HG03025 (cell line): Measurements from ENCODE around the gene MGLL.

Experiments used
- ATAC-seq: cut with Tn5 transposase; IDR thresholded peaks from one replicate; pipeline ENCODE4 v1.9.1; 2021; ENCODE audit warnings: mild to moderate bottlenecking, moderate library complexity; ENCODE audit not compliant: unreplicated experiment, low FRiP score

The MGLL gene

DNA sequence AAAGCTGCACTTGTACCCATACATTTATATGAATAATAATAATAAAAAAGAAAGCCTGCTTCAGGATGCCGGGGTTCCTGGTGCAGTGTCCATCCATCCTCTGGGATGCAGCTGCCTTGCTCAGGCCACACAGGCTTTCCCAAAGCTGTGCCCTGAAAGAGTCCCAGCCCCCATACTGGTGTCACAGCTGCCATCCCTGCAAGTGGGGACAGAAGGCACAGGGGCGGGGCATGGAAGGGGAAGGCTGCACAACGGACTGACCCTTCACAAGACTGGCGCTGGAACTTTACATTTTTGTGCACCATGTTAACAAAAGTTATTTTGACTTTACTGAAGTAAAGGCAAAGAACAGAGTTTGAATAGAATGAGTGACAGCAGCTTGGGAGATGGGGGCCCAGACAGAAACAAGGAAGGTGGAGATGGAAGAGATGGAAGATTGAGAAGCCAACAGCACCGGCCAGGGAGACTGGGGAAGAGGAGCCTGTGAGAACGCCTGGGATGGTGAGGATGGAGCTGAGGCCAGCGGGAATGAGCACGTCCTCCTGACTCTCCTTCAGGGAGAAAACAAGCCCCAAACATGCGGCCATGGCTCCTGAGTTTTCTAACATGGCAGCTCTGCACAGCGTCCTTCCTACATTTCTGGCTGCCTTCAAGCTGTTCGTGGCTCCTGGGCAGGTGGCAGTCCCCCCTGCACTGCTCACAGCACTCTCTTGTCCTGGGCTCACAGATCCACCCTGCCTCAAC lies 76.5 kb downstream of the MGLL start:
- no peak for ATAC-seq

DNA sequence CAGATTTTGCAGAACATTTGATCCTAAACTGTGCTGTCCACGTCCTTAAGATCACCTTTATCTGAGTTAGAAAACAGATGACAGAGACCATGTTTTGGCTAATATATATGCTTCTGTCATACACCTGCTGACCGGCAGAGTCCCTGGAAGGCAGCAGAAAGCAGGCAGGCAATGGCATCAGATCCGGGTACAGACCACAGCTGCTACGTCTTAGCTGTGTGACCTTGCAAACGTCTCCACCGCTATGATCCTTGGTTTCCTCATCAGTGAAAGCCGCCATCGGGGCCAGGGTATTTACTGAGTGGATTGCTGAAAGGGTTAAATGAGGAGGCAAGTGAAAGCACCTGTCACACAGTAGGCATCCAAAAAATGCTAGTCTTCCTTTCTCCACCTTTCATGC lies 77.4 kb downstream of the MGLL start:
- ATAC-seq = no peak

DNA sequence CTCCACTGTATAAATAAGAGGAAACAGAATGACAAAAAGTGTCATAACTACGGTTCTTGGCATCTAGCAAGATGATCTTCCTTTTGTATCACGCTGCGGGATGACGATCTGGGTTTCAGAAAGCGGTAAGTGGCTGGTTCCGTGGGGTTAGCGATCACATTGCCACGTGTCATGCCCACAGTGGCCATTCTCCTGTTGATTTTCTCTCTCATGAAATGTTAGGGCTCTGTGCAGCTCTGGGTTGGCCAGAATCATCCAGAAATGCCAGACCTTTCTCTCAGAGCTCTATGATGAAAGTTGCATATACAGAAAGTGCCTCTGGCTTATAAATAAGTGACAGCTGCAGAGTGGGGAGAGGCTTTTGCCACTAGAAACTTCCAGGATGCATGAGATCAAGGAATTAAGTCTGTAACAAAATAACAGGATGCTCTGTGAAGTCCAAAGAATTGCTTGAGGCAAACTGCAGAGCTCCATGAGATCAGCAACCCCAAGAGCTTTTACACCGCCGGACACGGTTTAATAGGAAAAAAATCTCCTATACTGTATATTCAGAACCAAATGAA lies 78.0 kb downstream of the MGLL start:
- ATAC-seq = no peak

DNA sequence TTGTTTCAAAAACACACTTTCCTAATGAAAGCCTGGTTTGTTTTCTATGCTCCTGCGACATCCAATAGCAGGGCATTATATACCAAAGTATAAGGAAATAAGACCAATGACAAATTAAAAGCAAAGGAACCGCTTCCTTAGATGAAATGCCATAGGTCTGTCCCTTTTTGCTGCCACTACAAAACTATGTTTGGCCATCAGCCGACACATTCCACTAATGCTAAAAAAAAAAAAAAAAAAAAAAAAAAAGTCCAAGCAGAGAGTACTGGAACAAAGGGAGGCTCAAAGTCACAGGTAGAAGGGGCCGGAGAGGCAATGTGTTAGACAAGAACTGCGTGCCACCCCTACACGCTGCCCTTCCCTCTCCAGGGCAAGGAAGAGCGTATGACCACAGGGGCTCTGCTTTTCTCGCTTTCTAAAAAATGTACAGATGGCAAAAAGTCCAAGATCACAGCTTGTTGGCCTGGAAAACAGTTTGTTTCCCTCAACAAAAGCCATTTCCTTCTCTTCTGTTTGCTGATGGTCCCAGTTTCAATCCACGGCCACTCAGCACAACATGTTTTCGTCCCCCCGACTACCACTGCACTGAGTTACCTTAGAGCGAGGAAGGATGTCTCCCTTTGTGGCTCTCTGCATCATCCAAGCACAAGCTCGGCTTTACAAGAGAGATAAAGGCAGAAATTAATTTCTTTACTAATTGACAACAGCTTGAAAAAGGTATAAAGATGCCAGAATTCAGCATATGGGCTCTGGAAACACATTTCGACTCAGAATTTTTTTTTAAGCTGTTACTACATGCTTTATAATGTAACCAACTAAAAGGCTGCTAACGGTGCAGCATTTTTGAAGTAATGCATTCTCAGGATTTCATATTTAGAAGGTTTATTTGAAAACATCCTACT lies 78.7 kb downstream of the MGLL start:
- ATAC-seq = no peak

DNA sequence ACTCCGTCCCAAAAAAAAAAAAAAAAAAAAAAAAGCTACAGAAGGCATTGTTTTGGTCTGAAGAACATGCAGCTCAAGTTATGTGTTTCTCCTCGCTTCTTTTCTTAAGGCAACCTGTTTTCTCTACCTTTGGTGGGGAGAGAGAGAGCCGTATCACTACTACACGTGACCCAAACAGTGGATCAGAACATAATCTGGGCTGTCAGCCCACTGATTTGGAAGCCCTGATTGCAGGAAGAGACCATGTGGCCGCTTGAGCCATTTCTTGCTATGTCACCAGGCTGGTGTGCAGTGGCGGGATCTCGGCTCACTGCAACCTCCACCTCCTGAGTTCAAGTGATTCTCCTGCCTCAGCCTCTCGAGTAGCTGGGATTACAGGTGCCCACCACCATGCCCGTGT lies 79.7 kb downstream of the MGLL start:
- no peak for ATAC-seq

DNA sequence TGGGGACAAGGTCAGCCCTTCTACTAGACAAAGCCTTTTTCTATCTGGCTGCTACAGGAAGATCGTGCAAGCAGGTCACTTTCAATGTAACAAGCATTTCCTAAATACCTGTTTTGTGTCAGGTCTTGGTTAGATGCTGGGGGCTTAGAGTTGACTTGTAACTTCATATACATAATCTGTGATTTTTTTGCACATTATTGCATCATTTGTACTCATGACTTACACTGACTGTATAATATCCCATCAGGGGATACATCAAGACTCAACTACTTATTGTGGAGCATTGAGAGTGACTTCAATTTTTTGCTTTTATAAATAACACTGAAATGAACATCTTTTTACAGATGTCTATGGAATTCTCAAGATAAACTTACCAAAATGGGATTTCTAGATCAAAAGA lies 80.6 kb downstream of the MGLL start:
- no peak for ATAC-seq

DNA sequence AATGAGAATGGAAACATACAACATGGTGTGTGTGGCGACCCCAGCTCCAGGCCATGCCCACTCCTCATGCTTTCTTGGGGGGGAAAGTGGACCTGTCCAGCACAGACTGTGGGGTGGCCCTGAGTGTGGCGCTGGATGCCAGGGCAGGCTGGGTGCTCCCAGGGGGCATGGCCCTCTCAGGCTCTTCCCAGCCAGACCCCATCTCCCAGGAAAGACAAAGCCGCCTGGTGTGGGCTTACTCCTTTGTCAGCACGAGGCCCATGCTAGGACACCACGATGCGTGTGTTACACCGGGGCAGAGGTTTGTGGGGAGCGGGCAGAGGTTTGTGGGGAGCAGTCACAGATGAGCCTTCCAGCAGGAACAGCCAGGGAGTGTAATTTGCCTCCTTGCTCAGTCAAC lies 81.1 kb downstream of the MGLL start:
- no peak for ATAC-seq

DNA sequence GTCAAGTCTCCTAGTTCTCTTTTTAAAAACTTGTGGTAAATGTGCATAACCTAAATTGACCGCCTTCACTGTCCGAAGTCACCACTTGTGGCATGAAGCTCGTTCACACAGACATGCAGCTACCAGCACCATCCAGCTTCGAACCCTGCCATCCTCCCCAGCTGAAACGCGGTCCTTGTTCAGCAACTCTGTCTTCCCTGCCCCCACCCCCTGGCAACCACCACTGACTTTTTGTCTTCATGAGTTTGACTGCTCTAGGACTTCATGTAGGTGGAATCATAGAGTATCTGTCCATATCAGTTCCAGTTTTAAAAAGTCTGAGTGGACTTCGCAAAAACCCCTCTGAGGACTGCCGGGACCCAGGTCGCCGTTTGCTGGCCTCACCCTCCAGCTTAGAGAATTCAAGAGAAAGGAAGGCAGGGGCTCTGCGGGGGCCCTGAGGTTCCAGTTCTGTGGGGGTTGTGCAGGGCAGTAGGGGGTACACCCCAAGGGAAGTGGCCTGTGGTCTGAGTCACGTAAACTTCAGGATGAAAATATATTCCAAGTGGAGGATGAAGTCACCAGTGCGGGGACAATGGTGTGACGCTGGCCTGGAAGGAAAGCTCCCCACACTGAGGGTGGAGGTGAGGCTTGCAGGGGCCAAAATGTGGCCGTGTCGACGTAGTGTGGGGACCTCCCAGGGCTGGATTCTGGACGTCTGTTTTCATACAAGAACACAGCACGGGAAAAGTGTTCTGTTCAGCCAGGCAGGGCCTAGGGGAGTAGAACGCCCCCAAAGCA lies 82.0 kb downstream of the MGLL start:
- no peak for ATAC-seq

DNA sequence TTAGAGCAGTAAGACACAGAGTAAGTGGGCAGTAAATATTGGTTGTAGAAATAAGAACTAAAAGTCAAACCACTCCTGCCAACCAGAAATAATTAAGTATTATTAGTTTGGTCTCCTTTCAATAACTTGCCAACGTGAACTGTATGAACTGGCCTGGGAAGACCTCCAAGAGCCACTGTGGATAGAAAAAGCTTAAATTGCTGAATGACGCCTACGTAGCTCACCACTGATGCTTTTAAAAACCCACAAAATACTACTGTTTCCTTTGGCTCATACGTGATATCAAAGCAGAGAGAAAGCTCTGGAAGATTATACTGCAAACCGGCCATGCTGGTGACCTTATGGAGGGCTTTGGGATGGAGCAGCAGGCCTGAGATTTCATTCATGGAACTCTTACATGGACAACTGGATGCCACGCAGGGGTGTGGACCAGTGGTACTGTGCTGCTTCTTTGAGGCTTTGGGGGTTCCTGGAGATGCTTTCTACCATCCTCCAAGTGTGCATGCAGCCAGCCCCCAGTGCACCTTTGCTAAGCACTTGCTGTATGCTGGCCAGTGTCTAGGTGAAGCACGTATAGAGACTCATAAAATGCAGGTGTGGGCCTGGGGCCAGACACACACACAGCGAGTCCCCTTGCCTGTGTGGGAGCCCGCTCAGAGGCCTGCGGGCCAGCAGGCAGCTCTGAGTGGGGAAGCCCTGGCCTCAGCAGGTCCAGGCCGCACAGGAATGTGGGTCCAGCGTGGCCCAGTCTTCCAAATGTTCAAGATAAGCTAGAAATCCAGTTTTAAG lies 82.8 kb downstream of the MGLL start:
- ATAC-seq = no peak

DNA sequence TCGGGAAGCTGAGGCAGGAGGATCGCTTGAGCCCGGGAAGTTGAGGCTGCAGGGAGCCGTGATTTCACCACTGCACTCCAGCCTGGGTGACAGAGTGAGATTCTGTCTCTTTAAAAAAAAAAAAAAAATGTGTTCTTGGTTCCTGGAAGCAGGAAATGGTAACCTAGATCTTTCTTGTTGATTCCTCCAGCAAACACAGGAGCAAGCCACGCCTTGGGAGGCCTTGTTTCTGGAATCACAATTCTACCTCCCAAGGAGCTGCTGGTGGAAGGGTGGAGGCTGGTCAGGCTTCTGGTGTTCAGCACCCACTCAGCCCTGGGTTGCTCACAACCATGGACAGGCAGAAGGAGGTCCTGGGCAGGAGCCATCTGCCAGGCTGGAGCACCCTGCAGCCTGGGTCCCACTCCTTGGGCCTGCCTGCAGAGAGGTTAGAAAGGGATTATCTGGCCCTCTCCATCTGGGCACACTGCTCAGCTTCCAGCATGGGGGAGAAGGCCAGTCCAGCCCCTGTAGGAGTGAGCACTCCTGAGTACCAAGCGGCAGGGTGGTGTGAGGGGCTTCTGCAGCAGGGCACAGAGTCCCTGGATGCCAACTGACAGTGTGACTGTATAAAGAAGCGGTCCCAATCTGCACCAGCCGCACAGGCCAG lies 84.0 kb downstream of the MGLL start:
- no peak for ATAC-seq

DNA sequence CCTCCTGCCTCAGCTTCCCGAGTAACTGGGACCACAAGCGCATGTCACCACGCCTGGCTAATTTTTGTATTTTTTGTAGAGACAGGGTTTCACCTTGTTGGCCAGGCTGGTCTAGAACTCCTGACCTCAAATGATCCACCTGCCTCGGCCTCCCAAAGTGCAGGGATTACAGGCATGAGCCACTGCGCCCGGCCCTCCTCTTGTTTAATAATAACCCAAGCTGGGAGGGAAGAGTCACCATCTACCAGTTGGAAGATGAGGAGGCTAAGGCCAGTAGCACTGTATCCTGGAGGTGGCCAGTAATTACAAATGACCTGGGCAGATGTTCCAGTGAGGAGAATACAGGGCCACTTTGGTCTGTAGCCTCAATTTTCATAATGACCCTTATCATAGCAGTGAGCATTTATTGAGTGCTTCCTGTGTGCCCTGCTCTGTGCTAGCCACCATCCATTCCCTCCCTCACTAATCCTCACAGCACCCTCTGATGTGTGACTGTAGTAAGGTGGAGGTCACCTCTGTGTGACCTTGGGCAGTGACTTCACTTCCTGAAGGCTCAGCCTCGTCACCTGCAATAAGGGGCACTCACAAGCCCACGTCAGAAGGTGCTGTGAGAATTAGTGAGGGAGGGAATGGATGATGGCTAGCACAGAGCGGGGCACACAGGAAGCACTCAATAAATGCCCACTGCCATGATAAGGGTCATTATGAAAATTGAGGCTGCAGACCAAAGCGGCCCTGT lies 85.3 kb downstream of the MGLL start:
- no peak for ATAC-seq

DNA sequence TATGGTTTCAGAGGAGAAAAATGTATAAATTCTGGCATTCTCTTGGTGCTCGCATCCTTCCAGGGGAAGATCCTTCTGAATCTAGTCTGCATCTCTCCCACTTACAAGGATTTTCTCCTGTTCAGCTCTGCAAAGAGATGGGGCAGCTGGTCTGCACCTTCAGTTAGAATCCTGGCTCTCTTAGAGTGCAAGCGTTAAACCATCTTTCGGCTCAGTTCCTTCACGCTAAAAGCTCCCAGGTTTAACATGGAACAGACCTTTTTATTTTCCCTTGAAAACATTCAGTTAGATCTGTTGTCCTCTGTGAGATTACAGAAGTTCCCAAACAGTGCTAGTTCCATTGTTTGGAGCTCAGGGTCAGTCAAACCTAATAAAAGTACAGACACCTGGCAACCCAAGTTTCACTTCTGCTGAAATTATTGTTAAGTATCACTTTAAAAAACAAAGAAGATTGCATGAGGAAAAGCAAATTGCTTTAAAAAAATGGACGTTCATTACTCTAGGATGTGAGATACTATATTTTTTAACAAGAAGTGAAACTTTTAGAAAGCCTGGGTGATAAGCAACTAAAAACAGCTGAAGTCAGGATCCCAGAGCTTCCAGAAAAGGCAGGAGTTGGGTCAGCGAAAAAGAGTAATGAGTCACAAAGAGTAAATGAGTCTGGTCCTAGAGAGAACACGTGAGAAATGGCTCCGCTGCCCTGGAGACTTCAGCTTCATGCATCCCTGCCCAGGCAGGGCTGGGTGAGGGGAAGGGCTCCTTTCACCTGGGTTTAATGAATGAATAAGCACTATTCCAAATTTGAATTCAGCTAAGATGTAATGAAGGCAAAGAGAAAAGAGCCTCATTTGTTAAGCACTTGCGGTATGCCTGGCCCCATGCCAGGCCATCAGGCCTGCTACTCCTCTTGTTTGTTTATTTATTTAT lies 86.3 kb downstream of the MGLL start:
- peak; percentile 46 for ATAC-seq

DNA sequence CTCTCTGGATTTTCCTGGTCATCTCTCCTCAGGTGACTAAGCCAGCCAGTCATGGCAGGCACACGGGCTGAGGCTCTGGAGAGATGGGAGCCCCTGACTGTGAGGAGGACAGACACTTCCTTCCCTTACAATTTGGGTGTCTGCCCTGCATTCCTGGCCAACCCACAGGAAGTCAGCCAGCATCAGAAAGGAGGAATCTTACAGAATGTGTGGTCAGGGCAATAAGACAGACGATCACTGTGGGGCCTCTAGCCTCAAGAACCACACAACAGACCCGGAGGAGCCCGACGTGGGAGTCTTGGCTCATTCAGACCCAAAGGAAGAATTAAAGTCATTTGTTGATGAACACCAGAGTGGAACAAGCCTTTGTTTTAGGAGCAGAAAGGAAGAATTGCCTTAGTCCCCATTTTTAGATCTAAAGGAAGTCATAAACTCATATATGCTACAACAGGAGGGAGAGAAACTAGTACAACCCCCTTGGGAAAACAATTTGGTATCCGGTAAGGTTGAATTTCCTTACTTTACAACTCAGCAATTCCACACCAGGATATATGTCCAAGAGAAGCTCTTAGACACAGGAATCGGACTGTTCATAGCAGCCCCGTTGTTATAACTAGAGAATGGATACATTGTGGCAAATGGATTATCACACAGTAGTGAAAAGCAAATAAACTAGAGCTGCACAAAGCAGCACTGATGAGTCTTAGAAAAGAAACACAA lies 87.4 kb downstream of the MGLL start:
- no peak for ATAC-seq

DNA sequence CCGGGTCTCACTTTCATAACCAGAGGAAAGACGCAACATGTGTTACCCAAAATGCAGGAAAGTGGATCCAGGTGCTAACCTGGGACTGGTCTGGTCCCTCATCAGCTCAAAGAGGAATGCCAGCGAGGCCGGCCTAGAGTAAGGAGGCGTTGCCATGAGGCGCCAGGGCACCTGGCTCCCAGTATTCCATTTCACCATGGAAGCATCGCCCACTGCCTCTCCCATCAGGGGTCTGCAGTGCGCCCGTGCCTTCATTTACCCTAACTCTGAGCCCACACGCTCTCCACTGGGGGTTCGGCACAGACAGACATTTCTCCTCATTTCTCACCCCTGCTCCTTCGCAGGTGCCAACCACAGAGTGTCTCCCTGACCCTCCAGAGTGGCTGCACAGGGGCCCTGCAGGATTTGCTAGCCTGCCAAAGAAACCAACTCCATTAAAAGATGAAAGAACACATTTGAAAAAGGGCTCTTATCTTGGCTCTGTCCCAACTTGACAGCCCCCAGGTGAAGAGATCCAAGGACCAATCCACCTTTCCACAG lies 88.1 kb downstream of the MGLL start:
- ATAC-seq = no peak

DNA sequence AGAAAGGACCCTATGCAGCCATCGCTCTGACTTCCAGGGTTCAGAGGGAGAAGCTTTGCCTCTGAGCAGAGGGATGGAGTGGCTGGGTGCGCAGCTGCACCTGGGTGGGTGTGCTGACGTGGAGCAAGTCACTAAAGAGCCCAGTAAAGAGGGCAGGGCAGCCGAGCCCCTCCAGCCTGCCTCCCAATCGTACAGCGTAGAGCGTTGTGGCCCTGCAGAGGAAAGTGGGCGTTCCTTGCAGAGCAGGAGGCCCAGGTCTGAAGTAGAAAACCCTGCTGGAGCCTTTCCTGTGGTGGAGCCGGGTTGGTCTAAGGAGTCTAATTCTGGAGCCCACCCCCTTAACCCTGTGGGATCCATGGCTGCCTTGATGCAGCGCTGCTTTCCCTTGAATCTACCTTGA lies 88.5 kb downstream of the MGLL start:
- ATAC-seq = no peak

DNA sequence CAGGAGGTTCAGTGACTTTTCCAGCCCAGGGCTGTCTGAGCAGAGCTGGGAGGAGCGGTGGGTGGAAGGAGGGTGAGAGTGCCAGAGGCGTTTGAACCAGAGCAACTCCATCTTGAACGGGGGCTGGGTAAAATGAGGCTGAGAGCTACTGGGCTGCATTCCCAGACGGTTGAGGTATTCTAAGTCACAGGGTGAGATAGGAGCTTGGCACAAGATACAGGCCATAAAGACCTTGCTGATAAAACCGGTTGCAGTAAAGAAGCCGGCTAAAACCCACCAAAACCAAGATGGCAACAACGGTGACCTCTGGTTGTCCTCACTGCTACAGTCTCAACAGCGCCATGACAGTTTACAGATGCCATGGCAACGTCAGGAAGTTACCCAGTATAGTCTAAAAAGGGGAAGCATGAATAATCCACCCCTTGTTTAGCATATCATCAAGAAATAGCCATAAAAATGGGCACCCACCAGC lies 89.4 kb downstream of the MGLL start:
- no peak for ATAC-seq

DNA sequence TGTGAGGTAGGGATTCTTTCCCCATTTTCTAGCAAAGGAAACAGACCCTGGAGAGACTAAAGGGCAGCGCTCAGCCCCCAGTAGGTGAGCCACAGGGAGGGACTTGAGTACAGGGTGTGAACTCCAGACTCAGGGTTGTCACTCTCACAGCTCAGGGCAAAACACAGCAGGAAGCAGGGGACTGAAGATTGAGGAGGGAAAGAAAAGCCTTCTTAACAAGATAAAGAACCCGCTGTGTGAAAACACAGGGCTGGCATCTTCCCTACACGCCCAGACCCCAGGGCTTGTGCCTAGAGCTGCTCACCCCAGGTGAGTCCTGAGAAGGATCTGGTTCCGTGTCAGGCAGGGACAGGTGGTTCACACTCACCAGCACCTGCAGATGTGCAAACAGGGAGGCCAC lies 90.0 kb downstream of the MGLL start:
- no peak for ATAC-seq
